SK-N-DZ (cell line): ENCODE results near the gene RNASE7.

Experiments used
- DNase-seq: peaks from one replicate; pipeline ENCODE4 v3.0.0-alpha.2; 2015; ENCODE audit warnings: low spot score

The RNASE7 gene

GRCh38 chr14:21068521-21069387, 26.6 kb downstream of the RNASE7 start:
- peak; percentile 78 for DNase-seq

GRCh38 chr14:21069388-21070082, 27.4 kb downstream of the RNASE7 start:
- DNase-seq: peak; percentile 74

GRCh38 chr14:21070083-21070609, 28.0 kb downstream of the RNASE7 start, which contains the start of gene ARHGEF40:
ARHGEF40 (plus strand) TSS chr14:21070304; CDS start chr14:21070397, 93 bp downstream.
- no peak for DNase-seq

- peak; percentile 73 for DNase-seq
Observed at GRCh38 chr14:21070610-21071224, 28.6 kb downstream of the RNASE7 start.

- peak; percentile 84 for DNase-seq
Observed at GRCh38 chr14:21071225-21072030, 29.3 kb downstream of the RNASE7 start.

GRCh38 chr14:21072031-21072473, 29.9 kb downstream of the RNASE7 start:
- peak; percentile 20 for DNase-seq

GRCh38 chr14:21072781-21073339, 30.7 kb downstream of the RNASE7 start:
- DNase-seq: no peak

GRCh38 chr14:21073921-21074320, 31.8 kb downstream of the RNASE7 start:
- no peak for DNase-seq

GRCh38 chr14:21074398-21075272, 32.5 kb downstream of the RNASE7 start:
- DNase-seq: no peak

- DNase-seq: no peak
Observed at GRCh38 chr14:21075719-21076437, 33.7 kb downstream of the RNASE7 start.

- DNase-seq: no peak
Observed at GRCh38 chr14:21077672-21078071, 35.5 kb downstream of the RNASE7 start.

- no peak for DNase-seq
Observed at GRCh38 chr14:21078287-21078686, 36.1 kb downstream of the RNASE7 start.

GRCh38 chr14:21078726-21079125, 36.6 kb downstream of the RNASE7 start:
- DNase-seq: no peak

- no peak for DNase-seq
Observed at GRCh38 chr14:21081521-21082142, 39.5 kb downstream of the RNASE7 start.

- DNase-seq: no peak
Observed at GRCh38 chr14:21083565-21084325, 41.6 kb downstream of the RNASE7 start.

GRCh38 chr14:21084396-21084795, 42.2 kb downstream of the RNASE7 start:
- no peak for DNase-seq

- DNase-seq: no peak
Observed at GRCh38 chr14:21084998-21085853, 43.1 kb downstream of the RNASE7 start.
